ENCODE results near the gene MPPED2. TPM values are rescaled to one million over a fixed set of nuclear protein-coding genes. Genes with fewer than 3 reads are reported as not detected.

MPPED2 gene
- total RNA-seq, 5 donors from 2014 or later (not counting 1 experiment from before 2014, with no cell fraction given) = 0.58 to 8.1 (median 0.99) TPM

DNA sequence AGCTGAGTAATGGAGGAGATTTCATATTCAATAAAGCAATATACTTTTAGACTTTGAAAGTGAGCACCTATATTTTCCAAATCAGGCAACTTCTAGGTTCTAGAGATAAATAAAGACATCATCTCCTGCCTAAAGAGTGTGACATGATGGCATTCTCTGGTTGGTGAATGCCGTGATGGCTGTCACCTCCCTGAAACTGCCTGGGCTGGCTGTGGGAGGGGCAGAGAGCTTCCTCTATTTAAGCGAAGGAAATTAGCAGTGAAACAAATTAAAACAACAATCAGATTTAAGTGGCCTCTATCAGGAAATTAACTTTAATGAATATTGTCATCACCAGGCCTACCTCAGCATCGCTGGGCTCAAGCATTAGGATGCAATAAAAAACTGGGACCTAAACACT lies 149.4 kb downstream of the MPPED2 start:
- POLR2A ChIA-PET = no interaction called here
- H3K27me3 ChIP-seq (replicated peaks in 1 of 2; ENCODE audit: control insufficient read depth in 2 of 2, extremely low read depth in 1 of 2, insufficient read depth in 2 of 2, low read length in 1 of 2) = no peaks in the 10 kb centered on the region

DNA sequence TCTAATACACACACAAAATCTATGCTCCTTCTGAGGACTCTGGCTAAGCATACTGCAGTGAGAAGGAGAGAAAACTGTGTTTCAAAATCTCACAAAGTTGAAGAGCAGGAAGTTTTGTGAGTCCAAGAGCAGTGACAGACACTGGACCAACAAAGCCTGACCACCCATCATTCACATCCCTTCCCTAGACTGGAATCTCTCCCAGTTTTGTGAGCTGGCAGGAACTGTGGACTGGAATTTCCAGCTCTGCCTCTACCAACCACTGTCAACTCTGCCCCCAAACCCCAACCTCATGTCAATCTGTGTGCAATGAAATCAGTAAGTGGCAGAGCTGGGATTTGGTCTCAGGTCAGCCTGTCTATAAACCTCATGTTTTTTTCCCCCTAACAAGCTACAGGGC lies 150.7 kb downstream of the MPPED2 start:
- Histone ChIP-seq H3K4me3 (ENCODE audit: control insufficient read depth in 1 of 2, extremely low read depth in 1 of 2, low read length in 1 of 2) (no peak overlapping the region), H3K9me3 (no peaks in the 10 kb centered on the region), H3K36me3 (ENCODE audit: control insufficient read depth in 2 of 2, extremely low read depth in 1 of 2, insufficient read depth in 1 of 2, low read length in 1 of 2) (no peaks in the 10 kb centered on the region), H3K27me3 (replicated peaks in 1 of 2; ENCODE audit: control insufficient read depth in 2 of 2, extremely low read depth in 1 of 2, insufficient read depth in 2 of 2, low read length in 1 of 2) (no peaks in the 10 kb centered on the region), H3K27ac (ENCODE audit: low read length) (no peak overlapping the region), H3K4me1 (ENCODE audit: control insufficient read depth in 1 of 2, extremely low read depth in 1 of 2, insufficient read depth in 2 of 2, low read length in 2 of 2) (no peaks in the 10 kb centered on the region)
- H3K9me3 Mint-ChIP-seq = no peaks in the 10 kb centered on the region
- H3K4me1 Mint-ChIP-seq = no peaks in the 10 kb centered on the region
- no peak overlapping the region for H3K27ac Mint-ChIP-seq
- POLR2A ChIA-PET = no interaction called here
- H3K36me3 Mint-ChIP-seq = no peaks in the 10 kb centered on the region
- no peak for ATAC-seq (replicated peaks in 1 of 4)
- CTCF ChIA-PET = no interaction called here
- no peak for DNase-seq
- no peak overlapping the region for H3K4me3 Mint-ChIP-seq
- peaks cover 0 to 3% of the 10 kb centered on the region in 2 donors for H3K27me3 Mint-ChIP-seq

More for the DNA sequence above, 149.4 kb downstream of the MPPED2 start:
- no peaks in the 10 kb centered on the region for H3K9me3 Mint-ChIP-seq
- WGBS (ENCODE audit: insufficient coverage) = 75% methylated on average over 2 of the region's 3 CpGs
- no peak overlapping the region for H3K4me3 ChIP-seq (ENCODE audit: control insufficient read depth in 1 of 2, extremely low read depth in 1 of 2, low read length in 1 of 2)
- H3K27ac ChIP-seq (ENCODE audit: low read length) = no peak overlapping the region
- H3K36me3 Mint-ChIP-seq = no peaks in the 10 kb centered on the region
- H3K4me1 ChIP-seq (ENCODE audit: control insufficient read depth in 1 of 2, extremely low read depth in 1 of 2, insufficient read depth in 2 of 2, low read length in 2 of 2) = no peaks in the 10 kb centered on the region
- ATAC-seq (replicated peaks in 1 of 4) (no peak), DNase-seq (no peak)
- CTCF ChIA-PET = interaction anchor here in 1 of 2 donors (0.7 kb wide), 1 partner anchor 83 kb away, joined by 3 read pairs; no protein-coding TSS in a partner anchor
- no peak overlapping the region for H3K4me3 Mint-ChIP-seq
- no peaks in the 10 kb centered on the region for H3K4me1 Mint-ChIP-seq
- peaks cover 0 to 3% of the 10 kb centered on the region in 2 donors for H3K27me3 Mint-ChIP-seq
- H3K9me3 ChIP-seq = no peaks in the 10 kb centered on the region
- H3K27ac Mint-ChIP-seq = no peak overlapping the region
- H3K36me3 ChIP-seq (ENCODE audit: control insufficient read depth in 2 of 2, extremely low read depth in 1 of 2, insufficient read depth in 1 of 2, low read length in 1 of 2) = no peaks in the 10 kb centered on the region

GRCh38 chr11:30434901-30435300 lies 151.3 kb downstream of the MPPED2 start:
- Mint-ChIP-seq H3K27me3 (peaks cover 0 to 3% of the 10 kb centered on the region in 2 donors), H3K36me3 (no peaks in the 10 kb centered on the region), H3K4me1 (no peaks in the 10 kb centered on the region), H3K9me3 (no peaks in the 10 kb centered on the region), H3K4me3 (no peak overlapping the region), H3K27ac (no peak overlapping the region)
- H3K4me1 ChIP-seq (ENCODE audit: control insufficient read depth in 1 of 2, extremely low read depth in 1 of 2, insufficient read depth in 2 of 2, low read length in 2 of 2) = no peaks in the 10 kb centered on the region
- POLR2A ChIA-PET = no interaction called here
- H3K36me3 ChIP-seq (ENCODE audit: control insufficient read depth in 2 of 2, extremely low read depth in 1 of 2, insufficient read depth in 1 of 2, low read length in 1 of 2) = no peaks in the 10 kb centered on the region
- ATAC-seq (replicated peaks in 1 of 4) = no peak
- CTCF ChIA-PET = no interaction called here
- DNase-seq = no peak
- no peaks in the 10 kb centered on the region for H3K9me3 ChIP-seq
- WGBS (ENCODE audit: insufficient coverage) = 71% methylated on average over 1 of the region's 3 CpGs
- no peak overlapping the region for H3K27ac ChIP-seq (ENCODE audit: low read length)
- H3K27me3 ChIP-seq (replicated peaks in 1 of 2; ENCODE audit: control insufficient read depth in 2 of 2, extremely low read depth in 1 of 2, insufficient read depth in 2 of 2, low read length in 1 of 2) = no peaks in the 10 kb centered on the region
- H3K4me3 ChIP-seq (ENCODE audit: control insufficient read depth in 1 of 2, extremely low read depth in 1 of 2, low read length in 1 of 2) = no peak overlapping the region

DNA sequence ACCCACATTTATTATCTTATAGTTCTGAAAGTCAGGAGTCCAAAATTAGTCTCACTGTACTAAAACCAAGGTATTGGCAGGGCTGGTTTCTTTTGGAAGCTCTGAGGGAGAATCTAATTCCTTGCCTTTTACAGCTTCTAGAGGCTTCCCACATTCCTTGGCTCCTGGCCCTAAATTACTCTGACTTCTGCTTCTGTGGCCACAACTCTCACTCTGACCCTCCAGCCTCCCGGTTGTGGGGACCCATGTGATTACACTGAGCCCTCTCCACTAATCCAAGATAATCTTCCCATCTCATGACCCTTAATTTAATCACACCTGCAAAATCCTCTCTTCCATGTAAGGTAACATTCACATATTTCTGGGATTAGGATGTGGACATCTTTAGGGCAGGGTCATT lies 152.3 kb downstream of the MPPED2 start:
- H3K9me3 Mint-ChIP-seq = no peaks in the 10 kb centered on the region
- POLR2A ChIA-PET = no interaction called here
- Histone ChIP-seq H3K27ac (ENCODE audit: low read length) (no peak overlapping the region), H3K36me3 (ENCODE audit: control insufficient read depth in 2 of 2, extremely low read depth in 1 of 2, insufficient read depth in 1 of 2, low read length in 1 of 2) (no peaks in the 10 kb centered on the region), H3K4me1 (ENCODE audit: control insufficient read depth in 1 of 2, extremely low read depth in 1 of 2, insufficient read depth in 2 of 2, low read length in 2 of 2) (no peaks in the 10 kb centered on the region), H3K27me3 (replicated peaks in 1 of 2; ENCODE audit: control insufficient read depth in 2 of 2, extremely low read depth in 1 of 2, insufficient read depth in 2 of 2, low read length in 1 of 2) (no peaks in the 10 kb centered on the region), H3K9me3 (no peaks in the 10 kb centered on the region), H3K4me3 (ENCODE audit: control insufficient read depth in 1 of 2, extremely low read depth in 1 of 2, low read length in 1 of 2) (no peak overlapping the region)
- no peaks in the 10 kb centered on the region for H3K4me1 Mint-ChIP-seq
- H3K4me3 Mint-ChIP-seq = no peak overlapping the region
- H3K36me3 Mint-ChIP-seq = no peaks in the 10 kb centered on the region
- DNase-seq (no peak), ATAC-seq (replicated peaks in 1 of 4) (no peak)
- WGBS (ENCODE audit: insufficient coverage) = 29% methylated on average over 1 of the region's 1 CpG
- CTCF ChIA-PET = no interaction called here
- no peak overlapping the region for H3K27ac Mint-ChIP-seq
- peaks cover 0 to 3% of the 10 kb centered on the region in 2 donors for H3K27me3 Mint-ChIP-seq

GRCh38 chr11:30432716-30433115 lies 153.4 kb downstream of the MPPED2 start:
- no peaks in the 10 kb centered on the region for H3K36me3 Mint-ChIP-seq
- no peak overlapping the region for H3K27ac Mint-ChIP-seq
- H3K4me3 Mint-ChIP-seq = no peak overlapping the region
- H3K9me3 Mint-ChIP-seq = no peaks in the 10 kb centered on the region
- H3K27me3 Mint-ChIP-seq = peaks cover 0 to 6% of the 10 kb centered on the region in 2 donors
- POLR2A ChIA-PET = no interaction called here
- no peak overlapping the region for H3K27ac ChIP-seq (ENCODE audit: low read length)
- H3K27me3 ChIP-seq (replicated peaks in 1 of 2; ENCODE audit: control insufficient read depth in 2 of 2, extremely low read depth in 1 of 2, insufficient read depth in 2 of 2, low read length in 1 of 2) = no peaks in the 10 kb centered on the region
- no peak overlapping the region for H3K4me3 ChIP-seq (ENCODE audit: control insufficient read depth in 1 of 2, extremely low read depth in 1 of 2, low read length in 1 of 2)
- no peak for DNase-seq
- no peak for ATAC-seq (replicated peaks in 1 of 4)
- H3K4me1 ChIP-seq (ENCODE audit: control insufficient read depth in 1 of 2, extremely low read depth in 1 of 2, insufficient read depth in 2 of 2, low read length in 2 of 2) = no peaks in the 10 kb centered on the region
- no peaks in the 10 kb centered on the region for H3K4me1 Mint-ChIP-seq
- H3K9me3 ChIP-seq = no peaks in the 10 kb centered on the region
- H3K36me3 ChIP-seq (ENCODE audit: control insufficient read depth in 2 of 2, extremely low read depth in 1 of 2, insufficient read depth in 1 of 2, low read length in 1 of 2) = no peaks in the 10 kb centered on the region
- CTCF ChIA-PET = no interaction called here
- no CpG with 5 or more reads among the region's 2 CpGs for WGBS (ENCODE audit: insufficient coverage)

- Histone ChIP-seq H3K27ac (ENCODE audit: low read length) (no peak overlapping the region), H3K36me3 (ENCODE audit: control insufficient read depth in 2 of 2, extremely low read depth in 1 of 2, insufficient read depth in 1 of 2, low read length in 1 of 2) (no peaks in the 10 kb centered on the region), H3K4me3 (ENCODE audit: control insufficient read depth in 1 of 2, extremely low read depth in 1 of 2, low read length in 1 of 2) (no peak overlapping the region), H3K9me3 (no peaks in the 10 kb centered on the region), H3K27me3 (replicated peaks in 1 of 2; ENCODE audit: control insufficient read depth in 2 of 2, extremely low read depth in 1 of 2, insufficient read depth in 2 of 2, low read length in 1 of 2) (no peaks in the 10 kb centered on the region), H3K4me1 (ENCODE audit: control insufficient read depth in 1 of 2, extremely low read depth in 1 of 2, insufficient read depth in 2 of 2, low read length in 2 of 2) (no peaks in the 10 kb centered on the region)
- no CpG with 5 or more reads among the region's 1 CpG for WGBS (ENCODE audit: insufficient coverage)
- ATAC-seq (replicated peaks in 1 of 4) (no peak), DNase-seq (no peak)
- Mint-ChIP-seq H3K9me3 (no peaks in the 10 kb centered on the region), H3K27ac (no peak overlapping the region), H3K4me1 (no peaks in the 10 kb centered on the region), H3K36me3 (no peaks in the 10 kb centered on the region), H3K4me3 (no peak overlapping the region), H3K27me3 (peaks cover 3 to 10% of the 10 kb centered on the region in 2 donors)
- ChIA-PET POLR2A (no interaction called here), CTCF (no interaction called here)
Measured at GRCh38 chr11:30432178-30432577, 154.0 kb downstream of the MPPED2 start.

- H3K4me3 ChIP-seq (ENCODE audit: control insufficient read depth in 1 of 2, extremely low read depth in 1 of 2, low read length in 1 of 2) = no peak overlapping the region
- no peaks in the 10 kb centered on the region for H3K9me3 Mint-ChIP-seq
- no peaks in the 10 kb centered on the region for H3K4me1 Mint-ChIP-seq
- ChIA-PET CTCF (no interaction called here), POLR2A (no interaction called here)
- no peaks in the 10 kb centered on the region for H3K27me3 ChIP-seq (replicated peaks in 1 of 2; ENCODE audit: control insufficient read depth in 2 of 2, extremely low read depth in 1 of 2, insufficient read depth in 2 of 2, low read length in 1 of 2)
- H3K27ac Mint-ChIP-seq = no peak overlapping the region
- no peaks in the 10 kb centered on the region for H3K9me3 ChIP-seq
- H3K36me3 ChIP-seq (ENCODE audit: control insufficient read depth in 2 of 2, extremely low read depth in 1 of 2, insufficient read depth in 1 of 2, low read length in 1 of 2) = no peaks in the 10 kb centered on the region
- no peaks in the 10 kb centered on the region for H3K36me3 Mint-ChIP-seq
- no peak overlapping the region for H3K4me3 Mint-ChIP-seq
- H3K27ac ChIP-seq (ENCODE audit: low read length) = no peak overlapping the region
- ATAC-seq (replicated peaks in 1 of 4) = no peak
- DNase-seq = no peak
- peaks cover 4 to 11% of the 10 kb centered on the region in 2 donors for H3K27me3 Mint-ChIP-seq
- 75% methylated on average over 3 of the region's 4 CpGs for WGBS (ENCODE audit: insufficient coverage)
- H3K4me1 ChIP-seq (ENCODE audit: control insufficient read depth in 1 of 2, extremely low read depth in 1 of 2, insufficient read depth in 2 of 2, low read length in 2 of 2) = no peaks in the 10 kb centered on the region
Measured at GRCh38 chr11:30431127-30431814, 154.9 kb downstream of the MPPED2 start.

Measured in T-cell (primary cell).